Activated naive CD4-positive, alpha-beta T cell treated with anti-CD3 and anti-CD28 coated beads, Interleukin-2, amount 50 U/mL, for 16 hours (primary cell): ENCODE results near the gene BTBD16.

Source experiments
- DNase-seq: peaks from one replicate; pipeline ENCODE4 v3.0.0-alpha.2; 2020

The BTBD16 gene

DNA sequence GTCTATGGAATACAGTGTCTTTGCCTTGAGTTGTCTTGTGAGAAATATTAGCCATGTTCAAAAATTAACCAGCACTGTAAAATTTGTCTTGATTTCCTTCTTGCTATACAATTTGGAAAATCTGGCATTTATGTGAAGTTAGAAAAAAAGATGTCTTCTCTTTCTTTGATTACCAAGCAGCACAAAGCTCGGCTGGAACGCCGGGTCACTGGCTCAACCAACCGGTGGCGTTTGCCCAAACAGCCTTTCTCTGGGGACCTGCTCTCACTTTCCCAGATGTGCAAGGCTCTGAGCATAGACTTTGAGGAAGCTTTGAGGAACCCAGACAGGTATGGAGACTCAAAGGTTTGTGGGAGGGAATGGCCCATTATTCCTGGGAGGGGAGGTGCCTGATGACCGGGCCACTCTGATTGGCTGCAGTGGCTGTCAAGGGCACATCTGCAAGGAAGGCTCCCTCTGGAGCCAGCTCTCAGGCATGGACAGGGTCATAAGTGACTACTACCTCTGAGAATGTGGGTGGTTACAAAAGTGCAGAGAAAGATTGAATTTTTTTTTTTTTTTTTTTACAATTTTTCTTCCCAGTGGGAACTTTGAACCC, 5.6 kb downstream of the BTBD16 start:
- no peak for DNase-seq

DNA sequence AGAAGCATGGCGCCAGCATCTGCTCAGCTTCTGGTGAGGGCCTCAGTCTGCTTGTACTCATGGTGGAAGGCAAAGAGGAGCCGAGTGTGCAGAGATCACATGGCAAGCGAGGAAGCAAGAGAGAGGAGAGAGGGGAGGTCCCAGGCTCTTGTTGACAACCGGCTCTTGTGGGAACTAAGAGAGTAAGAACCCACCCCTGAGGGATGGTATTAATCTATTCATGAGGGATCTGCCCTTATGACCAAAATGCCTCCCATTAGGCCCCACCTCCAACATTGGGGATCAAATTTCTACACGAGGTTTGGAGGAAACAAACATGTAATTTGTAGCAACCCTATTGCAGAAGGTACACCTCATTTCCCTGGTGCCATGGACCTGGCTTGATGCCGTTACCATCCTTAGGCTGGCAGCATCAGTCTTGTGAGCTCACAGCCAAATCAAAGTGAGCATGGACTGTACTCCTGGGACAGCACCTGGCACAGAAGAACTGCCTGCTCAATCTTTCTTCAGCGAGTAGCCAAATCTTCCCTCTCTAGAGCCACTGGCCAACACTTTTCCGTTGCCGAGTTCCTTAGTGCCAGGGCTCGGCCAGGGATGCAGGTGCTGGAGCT, 6.5 kb downstream of the BTBD16 start:
- DNase-seq: no peak

DNA sequence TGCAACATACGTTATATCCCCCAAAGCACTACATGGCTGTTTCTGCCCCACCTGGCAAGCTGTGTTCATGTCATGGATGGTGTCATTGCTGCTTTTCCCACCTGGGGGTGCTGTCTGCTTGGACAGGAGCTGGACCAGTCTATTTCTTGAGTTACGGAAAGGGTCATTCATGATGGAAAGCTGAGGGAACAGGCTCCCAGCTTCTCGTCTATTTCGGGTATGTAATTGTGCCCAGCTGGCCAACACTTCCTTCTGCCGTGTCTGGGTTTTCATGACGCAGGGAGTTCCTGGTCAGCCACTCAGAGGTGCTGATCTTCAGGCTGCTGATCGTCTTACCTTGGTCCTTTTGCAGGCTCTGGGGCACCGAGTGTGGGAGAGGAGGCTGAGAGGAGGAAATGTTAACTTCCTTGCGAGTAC, 8.6 kb downstream of the BTBD16 start:
- DNase-seq: no peak

DNA sequence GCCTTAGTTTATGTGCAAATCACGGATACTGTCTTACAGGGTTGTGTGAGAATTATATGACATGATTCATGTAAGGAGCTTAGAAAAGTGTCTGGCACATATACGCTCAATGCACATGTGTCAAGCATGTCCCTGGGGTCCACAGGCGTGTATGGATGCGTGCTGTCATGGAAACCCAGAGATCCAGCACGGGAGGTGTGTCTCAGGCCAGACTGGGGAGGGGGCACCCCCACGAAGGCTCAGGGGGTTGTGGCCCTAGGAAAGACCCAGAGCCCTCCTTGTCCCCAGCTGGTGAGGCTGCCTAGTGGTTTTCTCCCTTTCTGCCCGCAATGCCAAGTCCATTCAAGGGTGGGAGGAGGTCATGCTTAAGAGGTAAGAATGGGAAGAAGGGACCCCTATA, 9.1 kb downstream of the BTBD16 start:
- DNase-seq: no peak

DNA sequence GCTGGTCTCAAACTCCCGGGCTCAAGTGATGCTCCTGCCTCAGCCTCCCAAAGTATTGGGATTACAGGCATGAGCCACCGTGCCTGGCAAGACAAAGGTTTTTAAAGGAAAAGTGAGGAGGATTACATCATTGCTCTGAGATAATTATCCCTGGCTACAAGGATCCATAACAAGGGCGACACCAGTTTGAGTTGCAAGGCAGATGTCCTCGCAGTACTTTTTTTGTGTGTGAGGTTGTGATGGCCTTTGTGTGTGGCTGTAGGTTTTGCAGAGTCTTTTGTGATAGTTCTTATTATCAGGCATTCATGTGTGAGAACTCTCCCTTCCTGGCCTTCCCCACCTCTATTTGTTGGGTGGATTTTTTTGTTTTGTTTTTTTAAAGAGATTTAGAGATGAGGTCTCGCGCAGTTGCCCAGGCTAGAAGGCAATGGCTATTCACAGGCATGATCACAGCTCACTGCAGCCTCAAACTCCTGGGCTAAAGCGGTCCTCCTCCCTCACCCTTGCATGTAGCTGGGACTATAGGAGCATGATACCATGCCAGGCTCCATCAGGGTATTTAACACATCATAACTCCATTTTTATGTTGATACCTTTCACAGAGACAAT, 10.0 kb downstream of the BTBD16 start:
- DNase-seq: no peak

DNA sequence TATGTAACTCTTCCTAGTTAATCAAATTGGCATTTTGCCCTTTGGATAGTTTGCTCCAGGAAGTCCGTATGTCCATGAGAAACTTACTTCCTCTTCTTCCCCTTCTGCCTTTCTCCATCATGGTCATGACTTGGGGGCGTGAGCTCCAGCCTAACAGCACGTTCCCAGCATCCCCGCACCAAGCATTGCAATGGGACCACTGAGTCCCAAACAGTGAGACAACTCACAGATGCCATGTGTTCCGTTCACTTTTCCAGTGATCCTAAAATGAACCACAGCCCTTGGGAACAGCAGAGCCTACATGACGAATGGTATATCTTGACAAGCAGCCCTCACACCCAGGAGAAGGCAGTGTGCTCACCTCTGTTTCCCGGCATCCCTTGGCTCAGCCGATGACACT, 10.7 kb downstream of the BTBD16 start:
- no peak for DNase-seq

DNA sequence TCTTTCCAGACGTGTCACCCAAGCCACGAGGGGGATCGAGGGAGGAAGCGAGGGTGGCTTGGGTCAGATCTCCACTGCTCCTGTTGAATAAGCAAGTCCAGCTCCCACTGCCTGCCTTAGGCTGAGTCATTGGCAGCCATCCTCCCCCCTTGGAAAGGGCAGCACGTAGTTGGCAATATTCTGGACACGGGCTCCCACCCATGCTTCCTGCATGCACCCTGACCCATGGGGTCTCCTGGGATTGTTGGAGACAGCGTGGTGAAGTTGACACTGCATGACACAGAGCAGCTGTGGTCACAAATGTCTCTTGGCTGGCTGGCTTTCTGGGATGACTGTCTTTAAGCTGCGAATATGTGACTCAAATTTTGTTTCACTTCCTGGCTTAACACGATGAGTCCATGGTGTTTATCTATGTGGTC, 11.2 kb downstream of the BTBD16 start:
- no peak for DNase-seq

DNA sequence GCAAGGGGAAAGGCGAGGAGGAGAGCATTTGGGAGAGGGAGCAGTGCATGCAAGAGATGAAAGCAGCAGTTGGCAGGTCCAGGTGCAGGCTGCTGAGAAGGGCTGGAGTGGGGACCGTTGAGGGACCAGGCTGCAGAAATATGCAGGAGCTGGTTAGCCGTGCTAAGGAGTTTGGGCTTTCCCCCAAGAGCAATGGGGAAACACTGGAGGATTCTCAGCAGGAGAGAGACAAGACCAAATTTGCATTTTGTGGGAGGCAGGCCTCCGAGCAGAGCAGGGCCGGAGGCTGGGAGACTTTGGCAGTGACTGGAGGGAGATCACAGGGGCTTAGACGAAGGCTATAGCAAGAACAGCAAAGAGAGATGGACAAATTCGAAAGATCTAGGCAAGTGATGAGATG, 11.8 kb downstream of the BTBD16 start:
- no peak for DNase-seq

DNA sequence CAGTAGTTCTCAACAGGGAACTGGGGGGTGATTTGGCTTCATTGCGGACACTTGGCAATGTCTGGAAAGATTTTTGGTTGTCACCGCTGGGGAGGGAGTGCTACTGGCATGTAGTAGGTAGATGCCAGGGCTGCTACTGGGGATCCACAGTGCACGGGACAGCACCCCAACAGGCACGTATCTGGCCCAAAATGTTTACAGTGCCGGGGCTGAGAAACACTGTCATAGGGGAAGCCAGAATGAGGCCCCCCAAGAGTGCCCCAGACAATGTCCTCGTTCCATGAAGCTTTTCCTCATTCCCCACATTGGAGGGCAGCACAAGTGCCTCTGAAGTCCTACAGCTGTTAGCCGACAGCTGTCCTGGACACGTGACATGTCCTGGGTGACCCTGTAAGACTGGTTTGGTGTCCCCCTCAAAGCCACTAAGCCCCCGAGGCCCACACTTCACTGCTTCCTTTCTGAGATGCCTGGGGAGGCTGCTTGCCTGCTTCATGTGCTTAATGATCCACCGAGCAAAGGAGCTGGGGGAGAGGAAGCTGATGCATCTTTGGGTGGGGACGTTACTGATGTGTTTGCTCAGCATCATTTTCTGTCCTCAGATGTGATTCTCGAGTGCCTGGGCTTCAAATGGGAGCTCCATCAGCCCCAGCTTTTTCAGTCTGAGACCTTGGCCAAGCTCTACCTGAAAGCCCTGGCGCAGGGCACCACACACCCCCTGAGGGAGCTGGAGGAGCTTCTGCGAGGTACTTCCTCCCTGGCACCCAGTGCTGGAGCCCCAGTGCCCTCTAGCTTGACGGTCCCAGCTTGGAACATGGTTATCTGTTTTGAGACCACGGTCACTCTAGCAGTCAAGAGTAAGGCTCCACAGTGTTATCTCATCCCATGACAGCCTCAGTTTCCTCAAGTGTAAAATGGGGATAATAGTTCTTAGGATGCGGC, 14.7 kb downstream of the BTBD16 start:
- DNase-seq: no peak

DNA sequence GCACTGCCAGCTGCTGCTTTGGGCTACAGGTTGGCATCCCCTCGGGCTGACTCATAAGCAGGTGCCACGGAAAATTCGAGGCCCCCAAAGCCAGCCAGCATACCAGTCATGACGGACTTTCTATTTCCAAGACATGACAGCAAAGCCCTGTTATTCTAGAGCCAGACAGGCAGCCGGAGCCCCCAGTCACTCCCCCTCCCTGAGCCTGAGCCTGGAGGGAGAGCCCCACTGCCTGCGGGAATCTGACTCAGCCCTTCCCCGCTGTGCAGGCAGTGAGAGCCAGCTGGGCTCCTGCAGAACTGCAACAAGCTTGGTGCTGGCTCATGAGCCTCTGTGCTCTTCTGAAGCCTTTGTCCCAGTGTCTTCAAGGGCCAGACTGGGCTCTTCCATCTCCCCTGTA, 15.8 kb downstream of the BTBD16 start:
- no peak for DNase-seq

DNA sequence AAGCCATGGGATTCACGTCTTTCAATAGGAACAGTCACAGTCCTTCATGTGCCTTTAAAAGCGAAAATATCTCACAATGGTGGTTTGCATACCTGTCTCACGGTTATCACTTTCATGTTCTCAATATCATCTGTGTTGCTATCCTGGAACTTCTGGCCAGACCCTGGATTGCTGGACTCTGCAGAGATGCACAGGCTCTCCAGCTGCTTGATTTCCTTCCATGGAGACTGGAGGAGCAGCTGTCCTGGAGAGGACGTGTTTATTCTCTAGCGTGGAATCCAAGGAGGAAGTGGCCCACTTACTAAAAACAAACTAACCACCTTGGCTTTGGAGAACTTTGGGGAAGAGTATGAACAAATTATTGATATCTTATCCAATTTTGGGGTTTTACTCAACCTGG, 16.5 kb downstream of the BTBD16 start:
- no peak for DNase-seq

DNA sequence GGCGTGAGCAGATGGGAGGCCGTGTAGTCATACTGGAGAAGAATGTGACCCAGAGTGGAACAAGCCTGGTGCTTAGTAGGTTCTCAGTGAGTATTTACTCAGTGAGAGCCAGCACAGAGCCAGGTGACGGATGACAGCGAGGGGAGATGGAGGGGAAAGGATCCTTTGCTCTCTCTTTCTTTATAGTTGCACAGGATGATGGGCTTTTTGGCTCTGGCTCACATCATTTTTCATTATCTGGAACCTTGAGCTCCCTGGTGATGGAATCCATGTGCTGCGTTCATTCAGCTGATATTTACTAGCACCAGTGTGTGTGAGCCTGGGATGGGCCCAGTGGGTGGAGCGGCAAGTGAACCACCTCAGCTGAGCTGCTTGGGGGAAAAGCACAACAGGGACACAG, 17.2 kb downstream of the BTBD16 start:
- no peak for DNase-seq

DNA sequence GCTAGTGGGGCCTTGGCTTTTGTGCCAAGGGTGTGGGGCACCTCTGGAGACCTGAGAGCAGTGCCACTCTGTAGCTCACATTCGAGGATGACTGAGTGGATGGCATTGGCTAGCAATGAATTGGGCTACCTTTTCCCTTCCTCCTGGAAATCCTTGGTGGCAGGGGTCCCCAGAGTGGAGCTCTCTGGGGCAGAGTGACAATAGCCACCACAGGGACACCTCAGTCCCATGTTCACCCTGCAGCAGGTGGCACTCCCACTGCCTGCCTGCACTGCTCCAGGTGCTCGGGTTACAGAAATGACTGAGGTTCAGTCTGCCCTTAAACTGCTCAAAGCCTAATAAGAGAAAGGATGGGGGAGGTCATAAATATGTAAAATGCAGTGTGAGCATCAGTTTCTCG, 17.8 kb downstream of the BTBD16 start:
- DNase-seq: no peak

DNA sequence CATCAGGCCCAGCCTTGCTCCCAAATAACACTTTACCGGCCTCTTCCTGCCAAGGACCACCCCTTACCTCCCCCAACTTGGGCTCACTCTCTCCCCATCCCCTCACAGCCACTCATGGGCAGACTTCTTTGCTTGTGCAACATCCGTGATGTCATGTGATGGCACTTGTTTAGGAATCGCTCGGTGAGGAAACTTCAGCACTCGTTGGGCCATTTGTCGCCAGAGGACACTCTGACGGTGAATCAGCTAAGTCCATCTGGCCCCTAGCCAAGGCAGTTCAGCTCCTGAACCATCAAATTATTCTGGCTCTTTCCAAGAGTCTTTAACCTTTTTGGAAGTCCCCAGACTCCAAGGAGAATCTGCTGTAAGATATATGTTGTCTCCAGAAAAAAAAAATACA, 19.2 kb downstream of the BTBD16 start:
- DNase-seq: no peak

DNA sequence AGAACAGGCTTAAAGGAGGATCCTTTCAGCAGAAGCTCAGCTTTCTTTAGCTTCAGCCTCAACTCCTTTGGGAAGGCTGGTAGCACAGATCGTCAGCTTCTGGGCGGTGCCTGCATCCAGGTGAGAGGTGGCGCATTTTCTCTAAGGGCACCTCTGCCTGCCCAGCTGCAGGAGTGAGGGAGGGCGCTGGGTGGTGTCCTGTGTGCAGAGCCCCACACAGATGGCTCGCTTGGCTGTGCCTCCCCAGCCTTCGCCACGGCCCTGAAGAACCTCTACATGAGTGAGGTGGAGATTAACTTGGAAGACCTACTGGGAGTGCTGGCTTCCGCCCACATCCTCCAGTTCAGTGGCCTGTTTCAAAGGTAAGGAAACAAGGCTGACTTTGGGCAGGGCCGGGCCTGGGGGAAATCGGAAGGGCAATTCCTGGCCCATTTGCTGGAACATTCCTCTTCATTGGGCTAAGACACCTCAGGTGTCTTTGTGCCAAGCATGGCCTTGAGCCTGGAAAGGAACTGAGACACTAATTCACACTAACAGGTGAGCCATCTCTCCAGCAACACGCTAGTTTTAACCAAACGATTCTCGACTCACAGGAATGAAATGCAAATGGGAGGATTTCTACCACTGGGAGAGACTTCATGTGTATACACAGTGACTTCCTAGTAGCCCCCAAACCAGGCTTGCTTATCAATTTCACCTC, 19.9 kb downstream of the BTBD16 start:
- DNase-seq: no peak

DNA sequence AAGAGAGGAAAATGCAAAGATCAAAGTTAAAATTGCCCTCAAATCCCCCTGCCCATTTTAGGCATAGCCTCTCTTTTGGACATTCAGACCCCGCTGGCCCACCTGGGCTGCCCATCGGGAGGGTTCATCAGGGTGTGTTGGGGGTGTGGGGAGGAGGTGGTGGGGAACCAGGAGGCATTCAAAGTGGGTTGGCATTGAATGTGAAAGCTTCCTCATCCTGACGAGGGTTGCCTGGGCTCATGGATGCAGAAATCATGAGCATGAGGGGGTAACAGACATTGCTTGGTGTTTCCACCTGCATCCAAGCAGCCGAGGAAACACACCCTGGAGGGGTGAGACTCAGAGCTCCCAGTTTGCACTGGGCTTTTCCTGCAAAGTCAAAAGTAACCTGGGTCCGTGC, 20.6 kb downstream of the BTBD16 start:
- no peak for DNase-seq

DNA sequence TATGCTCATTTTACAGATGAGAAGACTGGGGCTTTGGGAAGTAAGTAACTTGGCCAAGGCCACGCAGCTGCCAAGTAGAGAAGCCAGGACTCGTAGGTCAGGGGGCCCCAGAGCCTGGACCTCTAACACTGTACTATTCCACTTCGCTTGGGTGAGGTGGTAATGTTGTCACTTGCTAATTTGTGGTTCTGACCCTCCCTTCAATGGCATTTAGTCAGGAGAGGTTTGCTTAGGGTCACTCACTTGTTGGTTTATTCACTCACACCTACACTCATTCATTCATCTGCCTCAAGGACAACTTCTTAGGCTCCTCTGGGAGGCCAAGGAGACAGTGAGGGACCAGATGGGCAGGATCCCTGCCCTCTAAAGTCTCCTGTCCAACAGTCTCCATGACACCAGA, 21.3 kb downstream of the BTBD16 start:
- no peak for DNase-seq

DNA sequence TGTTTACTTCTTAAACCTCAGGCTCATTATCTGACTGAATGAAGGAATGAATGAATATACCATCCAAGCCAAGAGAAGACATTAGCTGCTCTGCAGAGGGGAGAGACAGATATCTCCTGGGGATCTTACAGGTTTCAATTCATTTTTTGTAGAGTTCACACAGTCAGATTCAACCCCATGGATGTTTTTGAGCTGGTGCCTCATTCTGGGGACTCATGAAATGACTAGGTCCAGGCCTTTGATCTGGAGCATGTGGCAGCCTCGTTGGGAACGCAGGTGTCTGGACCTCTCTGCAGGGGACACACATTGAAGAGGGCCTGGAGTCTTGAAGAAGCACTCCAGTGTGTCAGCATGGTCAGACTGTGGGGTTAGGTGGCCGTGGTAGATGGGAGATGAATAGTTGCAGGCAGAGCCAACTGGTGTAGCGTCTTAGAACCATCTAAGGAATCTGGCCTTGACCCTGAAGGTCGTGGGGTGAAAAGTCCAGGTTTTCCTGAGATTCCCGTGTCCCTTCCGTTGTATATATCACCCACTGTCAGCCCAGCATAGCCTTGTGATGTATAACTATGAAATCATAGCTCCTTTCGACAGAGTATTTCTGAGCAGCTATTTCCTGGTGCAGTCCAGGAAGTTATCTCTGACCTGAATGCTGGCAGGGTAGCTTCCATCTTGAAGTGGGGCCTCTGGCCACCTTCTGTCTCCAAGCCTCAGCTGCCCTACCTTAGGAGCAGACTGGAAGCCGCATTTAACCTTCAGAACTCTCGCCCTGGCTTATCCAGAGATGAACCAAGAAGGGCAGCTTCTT, 22.3 kb downstream of the BTBD16 start:
- no peak for DNase-seq

DNA sequence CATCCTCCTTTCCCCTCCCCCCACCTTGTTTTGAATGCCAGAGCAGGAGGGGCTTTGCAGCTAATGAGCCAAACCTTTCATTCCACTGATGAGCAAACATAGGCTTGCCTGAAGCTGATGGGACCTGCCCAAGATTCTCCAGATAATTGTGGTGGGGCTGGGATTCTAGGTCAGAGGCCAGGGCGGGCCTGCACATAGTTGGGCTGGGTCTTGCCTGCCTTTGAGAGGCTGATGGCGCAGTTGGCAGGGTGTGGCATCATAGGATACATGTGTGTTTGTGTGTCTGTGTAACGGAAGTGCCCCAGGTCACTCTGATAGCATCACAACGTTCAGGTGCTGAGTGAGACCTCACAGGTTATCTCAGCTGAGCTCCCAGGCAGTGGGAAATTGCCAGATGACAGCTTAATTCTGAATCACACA, 22.9 kb downstream of the BTBD16 start:
- no peak for DNase-seq

DNA sequence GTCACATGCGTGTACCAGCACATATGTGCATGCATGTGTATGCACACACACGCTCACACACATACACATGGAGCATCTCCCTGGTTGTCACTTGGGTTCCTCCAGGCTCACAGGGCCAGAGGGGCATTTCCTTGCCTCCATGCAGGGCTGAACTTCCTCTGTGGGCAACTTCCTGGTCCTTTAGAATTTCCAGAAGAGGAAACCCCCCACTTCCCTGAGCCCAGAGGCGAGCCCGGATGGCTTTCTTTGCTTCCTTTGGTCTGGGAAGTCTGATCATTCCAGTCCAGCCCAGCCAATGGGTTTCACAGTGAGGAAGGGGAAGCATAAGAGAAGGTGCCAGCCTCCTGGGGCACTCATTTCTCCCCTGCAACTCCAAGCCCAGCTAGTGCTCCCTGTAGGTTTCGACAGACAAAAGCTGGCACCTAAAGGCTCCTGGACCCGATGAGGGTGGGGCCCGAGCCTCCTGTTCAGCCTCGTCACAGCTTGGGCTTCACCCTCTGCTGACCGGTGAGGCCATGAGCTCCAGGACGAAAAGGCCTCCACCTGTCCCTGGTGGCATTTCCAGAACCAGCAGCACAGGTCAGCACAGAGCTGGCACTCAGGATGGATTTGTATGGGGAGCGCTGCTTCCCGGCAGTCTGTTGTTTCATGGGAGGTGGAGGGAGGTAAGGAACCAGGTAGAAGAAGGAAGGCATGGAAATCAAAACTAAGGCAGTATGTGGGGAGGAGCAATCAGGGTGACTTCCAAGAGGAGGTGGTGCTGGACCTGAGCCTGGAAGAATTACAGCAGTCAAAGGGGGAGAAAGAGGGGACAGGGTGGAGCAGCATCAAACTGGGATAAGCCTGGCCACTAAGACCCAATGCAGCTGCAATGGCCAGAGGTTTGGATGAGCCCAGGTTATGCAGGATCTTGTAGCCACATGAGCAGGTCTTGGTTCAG, 23.7 kb downstream of the BTBD16 start:
- no peak for DNase-seq

DNA sequence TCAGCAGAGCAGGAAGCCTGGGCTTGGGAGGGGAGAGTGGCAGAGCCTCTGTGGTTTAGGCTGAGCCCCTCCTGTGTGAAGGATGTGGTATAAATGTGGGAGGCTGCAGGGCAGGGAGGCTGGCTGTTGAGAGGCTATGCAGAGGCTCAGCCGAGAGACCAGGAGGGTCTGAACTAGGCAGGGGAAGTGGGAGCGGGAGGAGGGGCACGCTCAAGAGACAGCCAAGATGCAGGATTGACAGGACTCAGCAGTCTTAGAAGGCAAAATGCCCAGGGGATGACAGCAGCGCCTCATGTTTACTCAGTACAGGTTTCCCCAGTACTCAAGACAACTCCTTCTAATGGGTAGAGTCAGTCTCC, 24.3 kb downstream of the BTBD16 start:
- DNase-seq: no peak
